SW480 (cell line): ENCODE measurements around the gene ERICH6B.
A peak's percentile ranks its signal among the peaks of the same experiment; 100 is the strongest.

Experiments
- DNase-seq: peaks from one replicate; pipeline ENCODE4 v3.0.0-alpha.2; 2016; ENCODE audit warnings: low spot score

The ERICH6B gene

GRCh38 chr13:45601680-45602079 lies 13.9 kb downstream of the ERICH6B start:
- no peak for DNase-seq

DNA sequence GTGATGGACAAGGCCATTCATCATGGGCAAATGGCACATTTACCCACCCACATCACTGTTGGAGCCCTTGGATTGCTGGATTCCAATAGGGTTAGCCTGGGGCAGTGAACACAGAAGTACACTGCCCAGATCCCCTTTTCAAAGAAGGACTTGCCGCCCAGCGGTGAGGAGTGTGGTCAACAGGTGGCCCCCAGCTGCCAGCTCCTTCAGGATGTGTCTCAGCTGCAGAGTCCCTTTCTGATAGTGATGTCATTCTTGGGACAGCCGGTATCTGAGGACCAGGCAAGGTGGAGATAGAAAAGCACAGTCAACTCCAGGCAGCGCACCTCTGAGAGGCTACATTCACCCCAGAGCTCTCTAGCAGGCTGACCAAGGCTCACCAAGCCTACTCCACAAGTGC lies 16.9 kb downstream of the ERICH6B start:
- no peak for DNase-seq

- DNase-seq, result no peak
These were observed 18.6 kb downstream of the ERICH6B start for GRCh38 chr13:45596800-45597475.

DNA sequence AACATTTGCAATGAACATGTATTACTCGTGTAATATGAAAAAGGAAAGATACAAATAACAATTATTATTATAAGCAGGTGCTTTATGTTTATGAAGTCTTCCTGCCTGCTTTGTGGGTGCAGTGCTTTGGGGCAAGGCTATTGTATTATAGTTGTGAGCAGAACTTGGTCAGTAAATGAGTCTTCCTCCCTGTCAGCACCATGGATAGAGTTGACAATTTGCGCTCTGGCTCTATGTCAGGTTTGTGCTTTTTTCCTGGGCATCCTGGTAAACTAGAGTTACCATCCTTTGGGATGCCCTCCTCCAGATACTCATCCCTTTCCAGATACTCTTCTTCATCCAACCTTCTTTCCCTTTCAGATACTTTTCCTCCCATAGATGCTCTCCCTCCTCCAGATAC lies 19.6 kb downstream of the ERICH6B start:
- no peak for DNase-seq

DNA sequence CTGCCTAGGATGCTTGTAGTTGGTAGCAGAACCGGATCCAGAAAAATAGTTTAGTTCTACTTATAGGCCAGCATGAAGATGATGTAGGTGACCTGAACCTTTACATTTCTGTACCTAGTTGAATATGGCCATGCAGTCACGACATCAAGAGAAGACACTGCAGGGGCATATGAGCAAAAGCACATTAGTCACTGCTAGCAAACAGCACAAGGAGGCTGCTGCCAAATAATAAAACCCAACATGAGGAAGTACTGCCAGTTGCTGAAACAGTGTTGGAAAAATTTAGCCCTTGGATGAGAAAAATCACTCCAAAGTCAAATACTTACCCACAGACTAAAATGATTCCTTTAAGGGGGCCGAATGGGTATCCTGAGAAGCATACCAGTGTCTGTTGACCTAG lies 20.8 kb downstream of the ERICH6B start:
- no peak for DNase-seq

DNA sequence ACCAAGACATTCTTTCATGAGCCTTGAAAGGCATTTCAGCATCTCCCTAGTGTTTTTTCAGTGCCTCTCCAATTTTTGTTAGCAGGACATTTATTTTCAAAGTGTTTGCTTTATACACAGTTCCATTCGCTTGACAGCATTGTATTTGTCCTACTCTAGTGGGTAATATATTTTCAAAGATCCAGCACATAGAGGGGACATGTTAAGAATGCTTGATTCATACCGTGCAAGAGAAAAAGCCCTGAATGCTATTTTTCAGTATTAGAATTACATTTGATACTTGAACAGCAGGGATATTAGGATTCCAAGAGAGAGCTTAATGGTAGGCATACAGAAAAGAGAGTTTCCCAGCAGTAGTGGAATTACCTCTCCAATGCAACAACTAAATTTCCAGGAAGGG lies 21.3 kb downstream of the ERICH6B start:
- DNase-seq, result no peak

- no peak for DNase-seq
These were observed 22.8 kb downstream of the ERICH6B start for GRCh38 chr13:45592758-45593157.

DNA sequence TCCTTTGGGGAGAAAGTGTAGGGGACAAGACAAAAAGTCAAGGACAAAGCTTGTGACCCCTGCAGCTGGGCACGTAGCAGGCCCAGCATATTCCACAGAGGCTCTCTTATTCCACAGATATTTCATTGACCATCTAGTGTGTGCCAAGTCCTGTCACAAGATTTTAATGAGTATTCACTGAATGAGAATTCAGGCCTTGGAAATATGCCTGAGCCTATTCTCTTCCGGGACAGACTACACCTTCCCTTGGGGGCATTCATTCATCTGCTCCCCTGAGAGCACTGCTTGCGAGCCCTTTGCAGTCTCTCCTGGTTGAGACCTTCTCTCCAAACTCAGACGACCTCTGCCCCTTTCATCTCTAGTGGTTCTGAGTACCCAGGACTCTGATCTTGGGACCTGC lies 25.5 kb downstream of the ERICH6B start:
- no peak for DNase-seq

- no peak for DNase-seq
These were observed 27.6 kb downstream of the ERICH6B start for GRCh38 chr13:45587897-45588296.

GRCh38 chr13:45584816-45585215 lies 30.7 kb downstream of the ERICH6B start:
- DNase-seq, result peak; percentile 25

GRCh38 chr13:45582408-45583076 lies 33.0 kb downstream of the ERICH6B start:
- DNase-seq, result no peak

DNA sequence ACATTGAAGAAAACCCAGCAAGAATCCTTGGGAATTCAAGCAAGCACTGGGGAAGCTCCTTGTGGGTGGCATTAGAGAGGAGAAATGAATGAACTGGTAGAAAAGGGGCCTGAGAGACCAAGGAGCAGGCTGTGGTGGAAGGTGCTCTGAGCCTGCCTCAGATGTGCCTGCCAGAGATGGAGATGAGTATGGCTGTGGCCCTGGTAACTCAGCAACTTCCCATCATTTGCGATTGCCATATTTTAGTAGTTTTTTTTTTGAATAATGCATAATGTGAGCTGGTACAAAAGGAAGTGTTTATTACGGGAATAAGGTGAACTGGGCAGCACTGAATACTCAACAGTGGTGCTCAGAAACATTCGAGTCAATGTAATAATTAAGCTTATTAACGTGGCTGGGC lies 39.1 kb downstream of the ERICH6B start:
- DNase-seq, result no peak

DNA sequence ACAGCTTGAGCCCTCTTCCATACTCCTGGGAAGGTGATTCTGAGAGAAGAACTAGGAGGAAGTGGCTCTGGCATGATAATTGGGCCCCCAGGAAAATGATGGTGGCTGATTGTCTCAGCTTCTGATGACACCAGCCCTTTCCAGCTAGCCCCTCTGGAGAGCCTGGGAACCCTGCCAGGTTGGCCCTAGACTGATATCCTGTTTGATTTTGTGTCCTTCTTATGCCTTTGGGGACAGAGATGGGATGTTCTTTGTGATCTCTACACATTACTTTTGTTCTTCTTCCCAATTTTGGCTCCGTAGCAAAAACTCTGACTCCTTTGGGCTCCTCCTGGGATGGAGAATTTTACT lies 39.7 kb downstream of the ERICH6B start:
- no peak for DNase-seq

- no peak for DNase-seq
These were observed 40.3 kb downstream of the ERICH6B start for GRCh38 chr13:45575146-45575829.

GRCh38 chr13:45565331-45565730 lies 50.2 kb downstream of the ERICH6B start:
- DNase-seq, result no peak

- peak; percentile 57 for DNase-seq
These were observed 51.3 kb downstream of the ERICH6B start for GRCh38 chr13:45564133-45564776.

DNA sequence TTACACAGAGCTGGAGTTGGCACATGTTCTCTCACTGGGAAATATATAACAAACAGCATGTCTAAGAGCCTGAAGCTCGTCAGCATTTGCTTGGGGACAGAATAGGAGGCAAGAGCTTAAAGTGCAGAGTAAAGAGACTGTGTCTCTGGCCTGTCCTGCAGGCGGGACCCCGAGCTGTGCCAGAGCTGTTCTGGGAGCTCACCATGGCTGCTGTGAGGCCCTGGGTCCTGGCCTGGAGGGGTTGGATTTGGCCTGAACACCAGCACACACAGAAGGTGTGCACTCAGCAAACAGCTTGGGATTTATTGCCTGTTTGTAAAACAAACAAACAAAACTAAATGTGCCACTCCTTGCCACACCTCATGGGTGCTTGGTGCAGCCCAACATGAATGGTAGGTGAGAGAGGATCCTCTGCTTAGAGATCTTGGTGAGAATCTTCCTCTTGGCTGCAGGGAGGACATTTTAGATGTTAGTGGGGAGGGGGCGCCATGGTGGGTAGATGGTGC lies 60.9 kb downstream of the ERICH6B start:
- DNase-seq, result no peak

GRCh38 chr13:45548281-45548680 lies 67.3 kb downstream of the ERICH6B start:
- no peak for DNase-seq

DNA sequence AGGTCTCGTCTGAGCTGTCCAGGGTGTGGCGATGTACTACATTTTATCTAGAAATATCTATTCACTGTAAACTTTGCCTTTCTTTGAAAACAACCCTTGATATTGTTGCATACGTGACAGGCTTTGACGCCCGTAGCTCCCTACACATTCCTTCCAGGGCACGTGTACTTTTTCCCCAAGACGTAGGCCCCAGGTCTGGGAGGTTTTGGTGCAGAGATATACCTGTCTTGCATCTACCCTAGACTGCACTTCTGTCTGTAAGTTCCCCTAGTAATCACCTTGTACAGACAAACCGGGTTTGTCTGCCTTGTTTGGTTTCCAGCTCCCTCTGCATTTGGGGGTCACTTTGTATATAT lies 69.2 kb downstream of the ERICH6B start:
- no peak for DNase-seq

GRCh38 chr13:45545686-45546409 lies 69.7 kb downstream of the ERICH6B start:
- DNase-seq, result no peak

GRCh38 chr13:45544520-45544919 lies 71.0 kb downstream of the ERICH6B start:
- DNase-seq, result peak; percentile 51

GRCh38 chr13:45542878-45543277 lies 72.7 kb downstream of the ERICH6B start:
- DNase-seq, result no peak
